Caki2 (cell line): ENCODE results near the gene MTG1. TPM values are rescaled to one million over a fixed set of nuclear protein-coding genes. Genes with fewer than 3 reads are reported as not detected.

Experiments used
- DNase-seq: peaks from one replicate; pipeline ENCODE4 v3.0.0-alpha.2; 2015; ENCODE audit warnings: low read depth
- in situ Hi-C: cut with HindIII; loops from 2 replicates; pipeline ENCODE4 v1.10.0; 2016; ENCODE audit warnings: low sequenced_read_pairs, low pct_unique_long_range_greater_than_20kb, mixed read lengths
- total RNA-seq: library from RNA; depleted of rRNA; stranded (reverse); fragments of >200 nt; shearing (Covaris generic); gene quantifications from 2 replicates; pipeline ENCODE4 v1.2.3, GENCODE V29; 2014; ENCODE audit warnings: low replicate concordance

MTG1 gene
- total RNA-seq, 1 experiment from 2014 or later = 65.6 TPM

- no peak for DNase-seq
- in situ Hi-C loops = no loop called here
These were observed 3.2 kb upstream of the MTG1 start for GRCh38 chr10:133390597-133391248.

GRCh38 chr10:133391249-133391635 is 2.7 kb upstream of the MTG1 start:
- in situ Hi-C loops = no loop called here
- DNase-seq = no peak

DNA sequence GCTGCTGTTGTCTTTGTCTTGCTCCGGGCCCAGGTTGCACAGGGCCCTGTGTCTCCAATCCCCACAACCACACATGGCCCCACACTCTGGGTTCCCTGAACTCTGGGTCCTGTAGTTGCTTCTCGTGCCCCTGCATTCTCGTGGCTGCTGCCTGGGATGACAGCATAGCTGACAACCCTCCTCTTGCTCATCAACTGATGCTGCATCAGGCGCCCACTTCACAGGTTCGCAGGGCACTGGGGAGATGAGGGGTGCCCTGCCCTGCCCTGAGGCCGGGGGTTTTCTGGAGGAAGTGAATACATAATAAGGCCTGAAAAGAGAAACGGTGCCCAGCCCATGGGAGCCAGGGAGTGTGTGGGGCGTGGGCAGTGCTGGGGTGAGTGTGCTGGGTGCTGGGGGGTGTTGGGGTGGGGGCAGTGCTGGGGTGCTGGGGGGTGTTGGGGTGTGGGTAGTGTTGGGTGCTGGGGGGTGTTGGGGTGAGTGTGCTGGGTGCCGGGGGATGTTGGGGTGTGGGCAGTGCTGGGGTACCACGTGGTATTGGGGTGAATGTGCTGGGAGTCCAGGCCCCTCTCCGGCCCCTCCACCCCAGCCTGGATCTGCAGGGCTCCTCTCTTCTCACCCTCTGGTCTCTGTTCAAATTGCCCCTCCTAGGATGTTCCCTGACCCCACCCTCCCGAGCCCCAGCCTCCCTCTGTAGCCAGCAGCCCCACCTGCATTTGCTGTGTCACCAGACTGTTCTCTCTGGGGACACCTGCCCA is 2.0 kb upstream of the MTG1 start:
- in situ Hi-C loops = no loop called here
- DNase-seq = no peak

DNA sequence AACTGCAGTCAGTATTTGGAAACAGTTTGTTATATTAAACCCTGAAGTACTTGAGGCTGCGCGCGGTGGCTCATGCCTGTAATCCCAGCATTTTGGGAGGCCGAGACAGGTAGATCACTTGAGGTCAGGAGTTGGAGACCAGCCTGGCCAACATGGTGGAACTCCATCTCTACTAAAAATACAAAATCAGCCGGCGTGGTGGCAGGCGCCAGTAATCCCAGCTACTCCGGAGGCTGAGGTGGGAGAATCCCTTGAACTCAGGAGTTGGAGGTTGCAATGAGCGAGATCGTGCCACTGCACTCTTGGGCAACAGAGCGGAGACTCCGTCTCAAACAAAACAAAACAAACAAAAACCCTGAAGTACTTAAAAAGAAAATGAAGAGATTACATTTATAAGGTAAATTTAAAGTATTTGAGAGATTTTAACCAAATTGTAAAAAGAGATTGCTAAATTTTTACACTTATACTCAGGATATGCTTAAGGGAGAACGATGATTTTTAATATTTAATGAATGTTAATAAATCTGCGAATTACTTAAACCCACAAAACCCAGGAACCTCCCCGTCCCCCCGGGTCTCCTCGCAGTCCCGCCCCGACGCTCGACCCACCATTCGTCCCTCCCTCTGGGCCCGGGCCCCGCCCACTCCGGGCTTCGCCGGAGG is 425 bp upstream of the MTG1 start:
- no peak for DNase-seq
- in situ Hi-C loops = no loop called here

DNA sequence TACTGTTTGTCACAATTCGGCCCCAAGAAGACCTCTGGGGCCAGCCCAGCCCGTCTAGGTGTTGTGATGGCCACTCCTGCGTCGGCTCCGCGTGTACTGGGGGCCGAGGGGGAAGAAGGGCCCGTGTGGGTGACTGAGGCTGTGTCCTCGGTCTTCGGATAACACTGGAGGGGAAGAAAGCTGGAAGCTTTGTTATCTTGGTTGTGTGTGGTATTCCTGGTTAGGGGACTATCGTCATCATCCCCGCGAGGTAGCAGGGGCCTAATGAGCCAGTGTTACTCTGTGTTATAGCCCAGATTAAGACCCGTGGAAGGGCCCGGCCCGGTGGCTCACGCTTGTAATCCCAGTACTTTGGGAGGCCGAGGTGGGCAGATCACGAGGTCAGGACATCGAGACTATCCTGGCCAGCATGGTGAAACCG is 854 bp downstream of the MTG1 start:
- DNase-seq = no peak
- in situ Hi-C loops = no loop called here

GRCh38 chr10:133396035-133396624 is 2.2 kb downstream of the MTG1 start:
- no peak for DNase-seq
- in situ Hi-C loops = no loop called here

GRCh38 chr10:133397938-133398337 is 4.0 kb downstream of the MTG1 start:
- DNase-seq = no peak
- in situ Hi-C loops = no loop called here

DNA sequence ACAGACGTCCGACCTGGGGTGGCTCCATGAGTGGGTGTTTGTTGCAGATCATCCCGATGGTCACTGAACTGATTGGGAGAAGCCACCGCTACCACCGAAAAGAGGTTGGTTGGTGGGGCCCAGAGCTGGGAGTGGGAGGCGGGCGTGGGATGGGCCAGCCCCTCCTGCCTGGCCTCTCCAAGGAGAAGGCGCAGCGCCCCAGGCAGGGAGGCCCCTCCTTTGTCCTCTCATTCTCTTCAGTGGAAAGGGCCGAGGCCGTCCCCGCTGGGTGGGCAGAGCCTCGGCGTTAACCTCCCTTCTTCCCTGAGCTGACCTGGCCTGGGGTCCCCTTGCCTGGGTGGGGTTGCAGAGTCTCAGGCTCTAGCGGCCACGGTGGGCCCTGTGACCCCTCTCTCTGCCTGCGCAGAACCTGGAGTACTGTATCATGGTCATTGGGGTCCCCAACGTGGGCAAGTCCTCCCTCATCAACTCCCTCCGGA is 5.2 kb downstream of the MTG1 start:
- in situ Hi-C loops = no loop called here
- DNase-seq = no peak

DNA sequence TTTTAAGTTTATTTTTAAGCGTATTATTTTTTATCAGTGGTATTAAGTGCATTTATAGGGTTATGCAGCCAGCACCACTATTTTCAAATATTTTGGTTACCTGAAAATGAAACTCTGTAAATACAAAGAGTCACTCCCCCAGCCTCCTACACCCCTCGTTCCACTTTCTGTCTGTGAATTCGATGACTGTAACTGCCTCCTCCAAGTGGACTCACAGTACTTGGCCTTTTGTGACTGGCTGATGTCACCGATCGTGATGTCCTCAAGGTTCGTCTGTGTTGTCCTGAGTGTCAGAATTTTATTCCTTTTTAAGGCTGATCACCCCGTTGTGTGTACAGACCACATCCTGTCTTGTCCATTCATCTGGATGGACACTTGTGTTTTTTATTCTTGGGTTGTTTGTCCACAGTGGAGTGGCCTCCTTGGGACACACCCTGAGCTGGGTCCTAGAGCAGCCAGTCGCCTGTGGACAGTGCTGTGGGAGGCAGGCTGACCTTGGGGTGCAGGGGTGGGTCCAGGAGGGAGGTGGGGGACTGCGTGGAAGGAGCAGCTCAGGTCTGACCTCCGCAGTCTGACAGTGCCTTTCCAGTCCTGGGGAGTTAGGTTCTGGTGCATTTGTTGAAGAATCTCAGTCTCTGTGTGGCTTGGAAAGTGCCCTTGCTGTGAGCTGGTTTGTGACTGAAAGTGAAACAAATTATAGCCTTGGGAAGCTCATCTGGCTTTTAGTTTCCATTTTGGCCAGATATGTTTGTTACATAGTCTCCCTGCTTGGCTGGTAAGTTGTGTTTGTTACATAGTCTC is 6.9 kb downstream of the MTG1 start:
- in situ Hi-C loops = no loop called here
- DNase-seq = no peak

- in situ Hi-C loops = no loop called here
- DNase-seq = no peak
These were observed 7.5 kb downstream of the MTG1 start for GRCh38 chr10:133401500-133401899.

DNA sequence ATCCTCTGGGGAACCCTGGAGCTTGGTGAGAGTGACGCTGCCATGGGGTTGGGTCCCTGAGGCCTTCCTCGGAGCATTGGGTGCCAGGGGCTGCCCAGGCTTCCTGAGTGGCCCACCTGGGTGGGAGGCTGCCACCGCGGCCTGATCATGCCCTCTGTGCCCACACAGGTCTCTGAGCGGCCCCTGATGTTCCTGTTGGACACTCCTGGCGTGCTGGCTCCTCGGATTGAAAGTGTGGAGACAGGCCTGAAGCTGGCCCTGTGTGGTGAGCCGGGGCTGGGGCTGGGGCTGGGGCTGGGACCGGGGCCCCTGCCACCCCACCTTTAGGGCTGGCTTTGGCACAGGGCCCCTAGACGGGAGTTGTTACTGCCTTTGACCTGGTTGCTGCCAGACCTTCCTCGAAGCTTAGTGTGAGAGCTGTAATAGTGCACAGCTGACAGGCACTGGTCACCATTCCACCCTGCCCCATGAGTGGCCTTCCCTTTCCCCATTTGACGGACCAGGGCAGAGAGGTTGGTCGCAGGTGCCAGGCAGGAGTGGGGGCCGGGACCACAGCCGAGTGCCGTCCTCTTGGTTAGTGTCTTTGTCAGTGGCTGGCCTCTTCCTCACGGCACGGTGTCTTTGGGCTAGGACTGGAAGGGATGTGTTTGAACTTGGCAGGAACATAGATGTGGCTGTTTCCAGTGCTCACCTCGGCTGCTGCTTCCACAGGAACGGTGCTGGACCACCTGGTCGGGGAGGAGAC is 8.2 kb downstream of the MTG1 start:
- DNase-seq = no peak
- in situ Hi-C loops = no loop called here

GRCh38 chr10:133403359-133403758 is 9.4 kb downstream of the MTG1 start:
- DNase-seq = no peak
- in situ Hi-C loops = no loop called here

- no peak for DNase-seq
- in situ Hi-C loops = no loop called here
These were observed 9.8 kb downstream of the MTG1 start for GRCh38 chr10:133403784-133404183.

- DNase-seq = no peak
- in situ Hi-C loops = no loop called here
These were observed 11.3 kb downstream of the MTG1 start for GRCh38 chr10:133405272-133405671.

- in situ Hi-C loops = no loop called here
- no peak for DNase-seq
These were observed 12.0 kb downstream of the MTG1 start for GRCh38 chr10:133405844-133406527.

GRCh38 chr10:133411523-133412380 is 17.8 kb downstream of the MTG1 start:
- DNase-seq = no peak
- in situ Hi-C loops = no loop called here
